Fibroblast of villous mesenchyme (primary cell): ENCODE results near the gene FAM227B. TPM values are rescaled to one million over a fixed set of nuclear protein-coding genes. Genes with fewer than 3 reads are reported as not detected.
A peak's percentile ranks its signal among the peaks of the same experiment; 100 is the strongest.

ENCODE experiments used
- DNase-seq: peaks from one replicate; pipeline ENCODE4 v3.0.0-alpha.2; 2010; ENCODE audit warnings: low read depth
- H3K4me3 ChIP-seq: 2 replicates; pipeline ENCODE4 v1.5.1; 2011; ENCODE audit warnings: low read depth, mild to moderate bottlenecking, low read length
- total RNA-seq: library from RNA; depleted of rRNA; stranded (reverse); fragments of >200 nt; gene quantifications from 2 replicates; pipeline ENCODE4 v1.2.3, GENCODE V29; 2012
- TF ChIP-seq, protein P1 (sequence below): IDR thresholded peaks from 2 replicates; pipeline ENCODE4 v1.5.1; 2012; ENCODE audit warnings: low read depth, mild to moderate bottlenecking, low read length; ENCODE audit not compliant: insufficient read depth

Gene FAM227B
- total RNA-seq, 1 donor = 4.3 TPM

GRCh38 chr15:49330166-49330565 is 290.5 kb downstream of the FAM227B start:
- H3K4me3 ChIP-seq = no peak overlapping the region
- TF ChIP-seq, protein P1, sequence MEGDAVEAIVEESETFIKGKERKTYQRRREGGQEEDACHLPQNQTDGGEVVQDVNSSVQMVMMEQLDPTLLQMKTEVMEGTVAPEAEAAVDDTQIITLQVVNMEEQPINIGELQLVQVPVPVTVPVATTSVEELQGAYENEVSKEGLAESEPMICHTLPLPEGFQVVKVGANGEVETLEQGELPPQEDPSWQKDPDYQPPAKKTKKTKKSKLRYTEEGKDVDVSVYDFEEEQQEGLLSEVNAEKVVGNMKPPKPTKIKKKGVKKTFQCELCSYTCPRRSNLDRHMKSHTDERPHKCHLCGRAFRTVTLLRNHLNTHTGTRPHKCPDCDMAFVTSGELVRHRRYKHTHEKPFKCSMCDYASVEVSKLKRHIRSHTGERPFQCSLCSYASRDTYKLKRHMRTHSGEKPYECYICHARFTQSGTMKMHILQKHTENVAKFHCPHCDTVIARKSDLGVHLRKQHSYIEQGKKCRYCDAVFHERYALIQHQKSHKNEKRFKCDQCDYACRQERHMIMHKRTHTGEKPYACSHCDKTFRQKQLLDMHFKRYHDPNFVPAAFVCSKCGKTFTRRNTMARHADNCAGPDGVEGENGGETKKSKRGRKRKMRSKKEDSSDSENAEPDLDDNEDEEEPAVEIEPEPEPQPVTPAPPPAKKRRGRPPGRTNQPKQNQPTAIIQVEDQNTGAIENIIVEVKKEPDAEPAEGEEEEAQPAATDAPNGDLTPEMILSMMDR = no peak
- DNase-seq = peak; percentile 10

DNA sequence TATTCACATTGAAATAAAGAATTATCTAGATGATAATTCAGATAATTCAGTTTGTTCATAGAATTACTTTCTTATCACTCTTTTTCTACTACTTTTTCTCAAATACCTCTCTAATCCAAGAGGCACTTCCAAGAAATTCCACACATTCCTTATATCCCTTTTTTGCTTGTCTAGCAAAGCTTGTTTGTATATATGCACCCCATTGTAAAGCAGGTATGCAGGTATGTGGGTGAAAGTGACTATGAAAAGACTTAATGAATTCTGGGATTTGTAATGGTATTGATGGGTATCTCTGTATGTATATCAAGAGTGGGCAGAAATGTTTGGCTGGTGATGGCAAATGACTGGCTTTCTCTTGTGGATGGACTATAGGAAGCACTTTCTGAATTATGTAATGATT is 291.7 kb downstream of the FAM227B start:
- TF ChIP-seq, protein P1 = no peak
- no peak for DNase-seq
- no peak overlapping the region for H3K4me3 ChIP-seq

DNA sequence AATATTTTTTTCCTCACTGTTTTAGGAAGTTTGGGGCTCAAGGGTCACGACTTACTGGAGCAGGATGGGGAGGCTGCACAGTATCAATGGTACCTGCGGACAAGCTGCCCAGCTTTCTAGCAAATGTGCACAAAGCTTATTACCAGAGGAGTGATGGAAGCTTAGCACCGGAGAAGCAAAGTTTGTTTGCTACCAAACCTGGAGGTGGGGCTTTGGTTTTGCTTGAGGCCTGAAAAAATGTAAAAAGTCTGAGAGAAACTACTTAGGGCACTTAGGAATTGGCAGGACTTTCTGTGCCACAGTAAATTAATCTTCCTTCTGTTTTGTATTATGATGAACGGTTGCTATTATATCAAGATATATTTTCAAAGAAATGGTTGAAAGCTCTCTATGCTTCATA is 292.7 kb downstream of the FAM227B start:
- H3K4me3 ChIP-seq = no peak overlapping the region
- no peak for DNase-seq
- TF ChIP-seq, protein P1 = no peak

DNA sequence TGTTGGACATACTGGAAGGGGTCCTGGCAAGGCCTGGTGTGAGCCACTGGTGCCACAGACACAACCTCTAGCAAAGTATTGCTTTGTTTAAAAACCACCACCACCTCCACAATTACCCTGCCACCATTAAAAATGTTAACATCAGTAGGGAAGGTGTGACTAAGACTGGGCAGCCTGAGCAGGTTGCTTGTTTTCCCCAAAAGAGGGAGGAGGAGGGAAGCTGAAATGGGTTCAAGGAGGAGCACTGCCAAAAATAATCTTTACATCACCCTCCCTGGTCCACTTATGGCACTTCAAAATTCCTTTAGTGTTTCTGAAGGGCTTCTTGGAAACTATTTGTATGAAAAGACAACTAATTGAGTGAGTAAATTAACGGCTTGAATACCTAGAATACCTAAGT is 297.4 kb downstream of the FAM227B start:
- TF ChIP-seq, protein P1 = no peak
- H3K4me3 ChIP-seq = no peak overlapping the region
- DNase-seq = no peak

DNA sequence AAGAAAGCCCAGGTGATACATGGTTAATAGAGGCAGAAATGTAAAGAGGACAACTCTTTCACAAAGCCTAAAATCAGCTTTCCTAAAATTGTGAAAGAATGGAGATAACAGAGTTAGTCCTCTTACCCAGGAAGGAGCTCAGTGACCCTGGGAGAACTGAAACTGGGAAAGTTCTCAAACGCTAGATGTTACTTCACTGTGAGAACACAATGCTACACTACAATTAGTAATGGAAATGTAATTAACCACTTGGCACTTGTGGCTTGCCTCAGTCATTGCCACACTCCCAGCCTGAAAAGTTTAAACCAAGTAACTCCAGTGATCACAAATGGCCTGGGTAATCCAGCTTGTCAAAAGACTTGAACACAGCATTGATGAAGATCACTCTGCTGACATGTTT is 300.3 kb downstream of the FAM227B start:
- TF ChIP-seq, protein P1 = no peak
- no peak overlapping the region for H3K4me3 ChIP-seq
- DNase-seq = no peak

DNA sequence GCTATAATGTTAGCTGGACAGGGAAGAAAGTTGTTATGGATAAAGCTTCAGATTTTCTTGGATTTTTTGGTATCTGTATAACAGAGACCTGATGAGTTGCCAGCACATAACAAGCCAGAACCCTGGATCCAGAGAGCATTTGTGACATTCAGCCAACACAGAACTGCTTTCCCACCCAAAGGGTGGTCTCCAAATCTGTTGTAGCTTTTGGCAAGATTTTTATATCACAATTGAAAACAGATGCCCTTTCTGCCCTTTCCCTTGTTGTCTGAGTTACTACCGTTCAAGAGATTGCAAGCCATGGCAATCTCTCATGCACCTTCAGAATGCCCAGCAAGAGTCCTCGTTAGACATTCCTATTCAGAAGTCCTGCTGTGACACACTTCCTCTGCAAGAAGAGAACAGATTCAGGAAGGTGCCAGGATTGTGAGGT is 305.2 kb downstream of the FAM227B start:
- TF ChIP-seq, protein P1 = no peak
- no peak overlapping the region for H3K4me3 ChIP-seq
- no peak for DNase-seq

DNA sequence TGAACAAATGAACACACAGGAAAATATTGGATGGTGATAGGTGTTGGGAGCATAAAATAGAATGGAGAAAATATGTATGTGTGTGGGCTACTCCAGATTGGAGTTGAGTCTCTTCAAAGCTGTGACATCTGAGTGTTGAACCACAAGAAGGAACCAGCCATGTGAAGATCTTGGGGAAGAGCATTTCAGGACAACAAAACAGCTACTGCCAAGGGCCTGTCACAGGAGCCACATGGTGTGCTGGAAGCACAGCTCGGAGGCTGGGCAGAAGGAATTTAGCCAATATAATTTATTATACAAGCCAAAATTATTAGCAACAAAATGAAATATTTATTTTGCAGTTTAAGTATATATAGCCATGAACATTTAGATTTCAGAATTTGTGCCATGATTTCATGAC is 305.9 kb downstream of the FAM227B start:
- TF ChIP-seq, protein P1 = no peak
- H3K4me3 ChIP-seq = no peak overlapping the region
- no peak for DNase-seq
